Dendritic cell treated with granulocyte-macrophage colony-stimulating factor and Interleukin-4, amounts not matched to agents 40 ng/mL and 50 ng/mL, for 4 days (primary cell): ENCODE data around the gene SP140.

Experiments used
- H3K27ac Mint-ChIP-seq: one replicate; pipeline ENCODE4 v1.8.0; 2022; ENCODE audit warnings: mild to moderate bottlenecking, mixed read lengths
- H3K27me3 Mint-ChIP-seq: one replicate; pipeline ENCODE4 v1.8.0; 2022; ENCODE audit warnings: mild to moderate bottlenecking, mixed read lengths
- H3K36me3 Mint-ChIP-seq: one replicate; pipeline ENCODE4 v1.8.0; 2022; ENCODE audit warnings: low read depth, mixed read lengths
- H3K4me1 Mint-ChIP-seq: one replicate; pipeline ENCODE4 v1.8.0; 2022; ENCODE audit warnings: low read depth, mixed read lengths
- H3K4me3 Mint-ChIP-seq: one replicate; pipeline ENCODE4 v1.8.0; 2022; ENCODE audit warnings: mild to moderate bottlenecking, moderate library complexity, mixed read lengths
- H3K9me3 Mint-ChIP-seq: one replicate; pipeline ENCODE4 v1.8.0; 2022; ENCODE audit warnings: mixed read lengths
- intact Hi-C: fragments of 100-400 bp; cut with micrococcal nuclease; formaldehyde crosslinking; loops from one replicate; pipeline ENCODE4 v1.15.0; 2022

The SP140 gene

DNA sequence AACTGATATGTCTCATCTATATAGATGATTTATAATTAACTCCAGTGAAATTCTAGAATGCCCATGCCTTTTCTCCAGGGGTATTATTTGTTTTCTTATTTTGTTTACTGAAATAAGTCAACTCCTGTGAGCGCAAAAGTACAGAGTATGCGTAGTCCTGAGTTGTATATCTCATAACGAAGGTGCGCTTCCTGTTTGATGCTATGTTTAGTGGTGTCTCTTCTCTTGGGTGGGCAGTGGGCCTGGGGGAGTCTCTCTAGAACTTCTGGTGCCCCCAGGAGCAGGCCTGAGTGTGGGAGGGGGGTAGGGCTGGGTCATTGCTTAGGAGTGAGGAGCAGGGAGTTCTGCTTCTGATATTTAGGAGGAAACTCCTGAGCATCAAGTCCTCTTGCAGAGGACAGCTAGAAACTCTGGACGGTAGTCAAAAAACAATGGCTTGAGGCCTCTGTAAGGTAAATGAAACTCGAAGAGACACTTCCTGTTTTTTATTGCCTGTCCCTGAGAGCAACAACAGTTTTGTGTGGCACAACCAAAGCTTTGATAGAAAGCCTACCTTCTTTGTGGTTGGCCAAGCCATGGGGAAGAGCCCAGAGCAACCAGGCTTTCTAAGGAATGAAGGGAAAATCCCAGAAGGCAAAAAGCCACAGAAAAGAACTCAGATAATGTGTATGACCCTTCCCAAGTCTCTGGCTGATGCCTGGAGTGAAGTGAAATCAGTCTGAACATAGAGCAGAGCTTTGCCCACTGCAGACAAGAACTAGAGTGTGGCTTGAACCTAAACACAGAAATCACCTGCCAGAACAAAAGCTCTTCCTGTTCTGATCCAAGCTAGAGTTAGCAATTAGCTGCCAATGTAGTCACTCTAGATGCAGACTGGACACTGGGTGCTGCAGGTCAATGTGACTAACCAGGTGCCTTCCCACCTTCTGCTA is 92.9 kb downstream of the SP140 start:
- intact Hi-C loops: no loop called here
- Mint-ChIP-seq H3K27ac (peak overlapping the region; percentile 30), H3K9me3 (peaks cover 14% of the 10 kb centered on the region), H3K36me3 (no peaks in the 10 kb centered on the region), H3K4me1 (peaks cover 36% of the 10 kb centered on the region), H3K4me3 (no peak overlapping the region), H3K27me3 (no peaks in the 10 kb centered on the region)

DNA sequence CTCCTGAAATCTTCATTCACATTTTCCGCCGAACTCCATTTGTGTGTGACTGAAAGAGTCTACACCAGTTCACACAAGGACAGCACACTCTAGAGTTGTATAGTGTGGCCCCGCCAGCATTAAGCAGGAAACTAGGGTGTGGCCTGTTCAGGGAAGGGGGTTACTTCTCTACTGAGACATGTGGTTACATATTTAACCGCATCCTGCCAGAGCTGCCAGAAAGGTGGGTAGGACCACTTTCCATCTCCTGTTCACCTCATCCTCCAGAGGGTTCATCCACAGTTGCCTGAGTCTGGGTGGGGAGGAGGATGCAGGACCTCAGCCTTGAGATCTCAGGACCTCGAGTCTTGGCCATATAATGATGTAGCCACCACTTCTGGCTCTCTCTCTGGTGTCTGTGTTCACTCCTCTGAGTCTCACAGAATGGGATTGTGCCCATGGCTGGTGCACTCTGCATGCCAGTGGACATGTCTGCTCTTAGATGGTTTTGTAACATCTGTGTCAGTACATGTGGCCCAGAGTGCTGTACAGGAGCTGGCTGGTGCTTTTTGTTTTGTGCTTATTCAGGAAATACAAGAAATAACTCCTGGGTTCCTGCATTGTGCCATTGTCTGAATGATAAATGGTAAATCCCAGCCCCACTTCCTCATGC is 93.8 kb downstream of the SP140 start:
- peaks cover 39% of the 10 kb centered on the region for H3K4me1 Mint-ChIP-seq
- H3K4me3 Mint-ChIP-seq: no peak overlapping the region
- peaks cover 15% of the 10 kb centered on the region for H3K9me3 Mint-ChIP-seq
- H3K27ac Mint-ChIP-seq: peak overlapping the region; percentile 30
- H3K27me3 Mint-ChIP-seq: no peaks in the 10 kb centered on the region
- no peaks in the 10 kb centered on the region for H3K36me3 Mint-ChIP-seq
- intact Hi-C loops: no loop called here

DNA sequence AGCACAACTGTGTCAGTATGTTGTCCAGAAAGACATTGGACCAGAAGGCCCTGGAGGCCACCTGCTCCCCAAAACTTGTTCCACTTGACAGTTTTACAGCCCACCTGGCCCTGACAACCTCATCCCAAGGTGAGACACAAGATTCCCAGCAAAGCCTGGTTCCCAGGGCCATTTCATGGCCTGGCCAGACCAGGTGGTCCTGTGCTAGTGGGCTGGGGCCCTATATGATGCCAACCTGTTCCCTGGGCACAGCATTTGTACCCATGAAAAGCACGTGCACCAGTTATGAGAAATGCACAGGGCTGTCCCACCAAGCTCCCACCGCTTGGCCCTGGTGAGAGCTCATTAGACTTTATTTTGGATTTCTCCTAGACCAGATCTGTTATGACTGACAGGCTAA is 95.5 kb downstream of the SP140 start:
- no peaks in the 10 kb centered on the region for H3K36me3 Mint-ChIP-seq
- peaks cover 48% of the 10 kb centered on the region for H3K4me1 Mint-ChIP-seq
- no peak overlapping the region for H3K27ac Mint-ChIP-seq
- no peak overlapping the region for H3K4me3 Mint-ChIP-seq
- intact Hi-C loops: loop anchor here (10.0 kb wide), 1 partner anchor 396 kb away; the partner anchor contains the start of genes FBXO36 and TRIP12
- no peaks in the 10 kb centered on the region for H3K27me3 Mint-ChIP-seq
- H3K9me3 Mint-ChIP-seq: peaks cover 15% of the 10 kb centered on the region

DNA sequence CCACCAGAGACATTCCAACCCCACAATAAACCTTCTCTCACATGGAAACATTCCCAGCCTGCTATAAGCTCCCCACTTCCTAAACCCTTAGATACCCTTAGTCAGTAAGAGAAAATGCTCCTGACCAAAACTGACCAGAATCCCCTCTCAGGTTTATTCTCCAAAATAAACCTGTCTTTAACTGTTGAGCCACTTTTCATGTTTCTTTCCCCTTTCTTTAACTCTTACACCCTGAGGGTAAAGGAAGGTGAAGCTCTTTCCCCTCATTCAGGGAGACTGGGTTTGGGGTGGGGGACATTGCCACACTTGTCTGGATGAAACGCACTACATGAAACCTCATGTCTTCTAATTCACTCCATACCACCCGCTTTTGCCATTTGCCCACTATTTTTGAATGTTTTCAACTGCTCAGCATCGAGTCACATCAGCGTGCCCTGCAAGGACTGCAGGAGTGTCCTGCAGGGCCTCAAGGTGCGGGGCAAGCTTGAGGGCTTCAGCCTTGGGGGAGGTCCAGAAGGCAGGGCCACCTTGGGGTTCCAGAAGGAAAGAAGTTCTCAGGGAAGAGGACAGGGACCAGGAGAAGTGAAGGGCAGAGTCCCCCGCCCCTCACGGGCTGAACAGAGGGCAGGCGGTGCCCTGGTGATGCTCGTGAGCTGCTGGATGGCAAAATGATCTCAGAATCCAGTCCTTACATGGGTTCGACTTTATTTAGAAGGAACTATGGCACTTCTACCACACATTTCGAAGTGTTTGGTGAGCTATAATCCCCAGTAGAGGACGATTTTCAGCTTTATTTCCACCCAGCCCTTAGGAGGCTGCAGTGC is 97.2 kb downstream of the SP140 start:
- peaks cover 15% of the 10 kb centered on the region for H3K9me3 Mint-ChIP-seq
- H3K4me3 Mint-ChIP-seq: no peak overlapping the region
- intact Hi-C loops: loop anchor here (10.0 kb wide), 1 partner anchor 398 kb away; the partner anchor contains the start of genes FBXO36 and TRIP12
- peaks cover 7% of the 10 kb centered on the region for H3K36me3 Mint-ChIP-seq
- H3K27me3 Mint-ChIP-seq: no peaks in the 10 kb centered on the region
- peaks cover 58% of the 10 kb centered on the region for H3K4me1 Mint-ChIP-seq
- peak overlapping the region; percentile 31 for H3K27ac Mint-ChIP-seq

DNA sequence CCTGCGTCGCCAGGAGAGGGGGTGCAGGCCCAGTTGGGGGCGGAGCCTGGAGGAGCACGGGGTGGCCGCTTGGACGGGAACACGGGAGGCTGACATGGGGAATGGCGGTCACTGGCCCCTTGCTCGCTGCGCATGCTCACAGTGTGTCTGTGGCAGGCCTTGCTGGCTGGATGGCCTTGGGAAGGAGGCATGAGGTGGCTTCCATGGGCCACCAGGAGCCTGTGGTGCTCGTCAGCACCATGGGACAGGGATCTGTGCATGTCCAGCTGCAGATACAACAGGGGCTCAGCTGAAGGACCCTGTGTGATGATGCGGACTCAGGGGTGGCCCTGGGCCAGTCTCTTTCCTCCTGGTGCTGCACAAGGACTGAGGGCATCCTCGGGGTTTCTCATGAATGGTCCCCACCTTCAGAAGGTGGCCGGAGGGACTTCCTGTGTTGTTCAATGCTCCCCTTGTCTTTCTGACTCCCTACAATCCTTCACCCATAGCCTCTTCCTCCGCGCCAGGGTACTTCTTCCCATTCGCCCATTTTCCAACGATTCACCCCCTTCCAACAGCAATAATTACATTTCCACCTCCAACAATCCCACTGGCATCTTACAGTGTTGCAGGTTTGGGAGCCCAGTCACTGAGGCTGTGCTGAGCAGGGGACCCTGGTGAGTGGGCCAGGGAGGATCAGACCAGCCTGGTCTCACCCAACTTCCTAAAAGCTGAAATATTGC is 98.0 kb downstream of the SP140 start:
- Mint-ChIP-seq H3K27me3 (no peaks in the 10 kb centered on the region), H3K27ac (no peak overlapping the region), H3K4me3 (no peak overlapping the region), H3K9me3 (peaks cover 15% of the 10 kb centered on the region), H3K36me3 (peaks cover 7% of the 10 kb centered on the region), H3K4me1 (peaks cover 51% of the 10 kb centered on the region)
- intact Hi-C loops: loop anchor here (10.0 kb wide), 1 partner anchor 399 kb away; the partner anchor contains the start of genes FBXO36 and TRIP12

DNA sequence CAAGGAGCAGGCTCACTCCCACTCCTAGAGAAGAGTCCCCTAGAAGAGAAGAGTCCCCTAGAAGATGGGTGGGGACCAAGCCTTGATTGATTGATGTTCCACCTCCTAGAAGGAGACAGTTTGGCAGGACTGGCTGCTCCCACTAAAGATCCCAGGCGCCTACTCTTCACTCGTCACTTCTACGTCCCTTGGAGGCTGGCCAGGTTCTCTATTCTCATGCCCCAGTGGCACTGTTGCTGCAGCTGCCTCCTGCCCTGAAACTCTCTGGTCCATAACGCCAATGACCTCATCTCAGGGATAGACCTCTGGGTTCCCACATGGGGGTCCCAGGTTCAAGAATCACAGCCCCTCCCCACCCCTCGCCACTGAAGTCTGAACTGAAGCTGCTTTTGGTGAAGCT is 99.0 kb downstream of the SP140 start:
- H3K9me3 Mint-ChIP-seq: peaks cover 15% of the 10 kb centered on the region
- no peak overlapping the region for H3K27ac Mint-ChIP-seq
- intact Hi-C loops: loop anchor here (10.0 kb wide), 1 partner anchor 400 kb away; the partner anchor contains the start of genes FBXO36 and TRIP12
- peaks cover 51% of the 10 kb centered on the region for H3K4me1 Mint-ChIP-seq
- H3K4me3 Mint-ChIP-seq: no peak overlapping the region
- H3K36me3 Mint-ChIP-seq: peaks cover 15% of the 10 kb centered on the region
- no peaks in the 10 kb centered on the region for H3K27me3 Mint-ChIP-seq

DNA sequence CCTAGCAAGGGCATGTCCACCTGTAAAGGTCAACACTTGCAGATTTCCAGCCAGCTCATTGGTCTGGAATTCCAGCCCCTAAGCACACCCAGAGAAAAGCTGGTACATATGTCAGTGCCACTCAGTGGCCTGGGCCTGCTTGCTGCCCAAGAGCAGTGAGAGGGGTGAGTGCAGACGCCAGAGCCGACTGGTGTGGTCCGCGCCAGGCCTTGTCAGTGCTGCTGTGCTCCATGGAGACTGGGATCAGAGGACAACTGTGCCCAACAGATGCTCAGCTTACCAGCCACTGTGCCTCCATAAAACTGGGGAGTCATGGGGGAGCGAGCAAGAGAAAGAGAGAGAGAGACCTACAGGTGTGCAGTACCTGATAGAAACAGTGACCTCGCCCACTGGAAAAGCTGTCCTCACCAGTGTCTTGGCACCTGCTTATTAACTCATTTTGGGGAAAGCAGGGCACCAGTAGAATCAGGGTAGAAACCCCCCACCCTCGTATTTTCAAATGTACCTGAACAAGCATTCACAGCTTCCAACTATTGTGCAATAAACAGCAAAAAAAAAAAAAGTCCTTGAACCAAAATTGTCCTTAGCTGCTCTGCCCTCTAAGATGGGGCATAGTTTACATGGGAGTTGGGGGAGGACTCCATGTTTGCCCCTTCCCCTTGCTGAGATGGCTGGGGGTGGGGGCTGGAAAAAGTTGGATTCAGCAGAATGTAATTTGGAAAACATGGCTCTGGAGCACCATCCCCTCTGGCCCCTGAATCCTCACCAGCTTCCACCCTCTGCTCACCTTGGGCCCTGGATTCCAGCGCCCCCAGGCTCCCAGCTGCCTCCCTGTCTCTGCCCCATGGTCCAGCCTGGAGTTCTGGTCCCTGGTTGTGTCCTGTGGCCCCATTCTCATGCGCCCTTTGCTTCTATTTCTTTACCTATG is 100.0 kb downstream of the SP140 start:
- Mint-ChIP-seq H3K27me3 (no peaks in the 10 kb centered on the region), H3K27ac (peak overlapping the region; percentile 99), H3K9me3 (peaks cover 15% of the 10 kb centered on the region), H3K4me3 (no peak overlapping the region), H3K36me3 (peaks cover 21% of the 10 kb centered on the region), H3K4me1 (peaks cover 55% of the 10 kb centered on the region)
- intact Hi-C loops: loop anchor here (5.0 to 10.0 kb wide), 2 partner anchors 92 to 401 kb away; partner anchors contain the start of genes FBXO36, SP100 and TRIP12

DNA sequence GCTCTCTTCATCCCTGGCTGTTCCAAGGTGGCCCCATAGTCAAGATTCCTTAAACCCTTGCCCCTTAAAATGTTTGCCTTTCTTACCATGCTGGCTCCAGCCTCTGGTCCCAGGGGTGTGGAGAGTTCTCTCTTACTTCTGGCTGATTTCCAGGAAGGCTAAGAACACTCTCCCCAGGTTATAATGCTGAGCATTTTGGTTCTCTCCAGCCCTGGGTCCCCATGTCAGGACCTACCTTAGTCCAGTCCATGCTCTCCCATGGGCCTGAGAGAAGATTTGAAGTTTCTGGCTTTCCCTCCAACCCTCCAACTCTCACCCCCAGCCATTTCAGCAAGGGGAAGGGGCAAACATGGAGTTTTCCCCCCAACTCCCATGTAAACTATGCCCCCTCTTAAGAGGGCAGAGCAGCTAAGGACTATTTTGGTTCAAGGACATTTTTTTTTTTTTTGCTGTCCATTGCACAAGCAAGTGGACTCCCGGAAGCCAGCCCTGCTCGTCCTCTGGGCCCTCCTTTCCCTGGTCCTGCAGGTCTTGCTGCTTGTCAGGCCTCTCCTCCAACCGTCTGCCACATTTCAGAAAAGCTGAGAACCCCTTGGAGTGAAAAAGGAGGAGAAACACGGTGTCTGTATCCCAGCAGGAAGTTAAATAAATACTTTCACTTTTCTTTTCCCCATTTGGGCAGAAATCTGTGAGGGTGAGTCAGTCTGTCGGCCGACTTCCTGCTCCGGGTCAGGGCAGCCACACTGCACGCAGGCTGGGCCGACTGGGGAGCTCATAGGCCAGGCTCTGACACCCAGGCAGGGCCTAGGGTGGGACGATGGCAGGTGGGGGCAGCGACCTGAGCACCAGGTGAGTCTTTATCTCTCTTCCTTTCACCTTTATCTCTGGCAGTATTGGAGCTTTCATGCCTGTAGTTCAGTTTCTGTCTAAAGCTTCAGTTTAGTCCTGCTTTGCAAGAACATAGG is 101.2 kb downstream of the SP140 start, which contains the start of gene SP140L:
TSS of gene SP140L (plus strand) at position 741 of the 965 bp plus-strand sequence. CDS start at position 818, 77 bp downstream.
- H3K4me1 Mint-ChIP-seq: peaks cover 62% of the 10 kb centered on the region
- H3K27me3 Mint-ChIP-seq: no peaks in the 10 kb centered on the region
- intact Hi-C loops: loop anchor here (1.0 to 10.0 kb wide), 3 partner anchors 91 to 402 kb away; partner anchors contain the start of genes FBXO36, SP100 and TRIP12
- peaks cover 23% of the 10 kb centered on the region for H3K36me3 Mint-ChIP-seq
- peak within 1 kb of the TSS; percentile 79 for H3K4me3 Mint-ChIP-seq
- peak within 1 kb of the TSS; percentile 99 for H3K27ac Mint-ChIP-seq
- peaks cover 15% of the 10 kb centered on the region for H3K9me3 Mint-ChIP-seq

DNA sequence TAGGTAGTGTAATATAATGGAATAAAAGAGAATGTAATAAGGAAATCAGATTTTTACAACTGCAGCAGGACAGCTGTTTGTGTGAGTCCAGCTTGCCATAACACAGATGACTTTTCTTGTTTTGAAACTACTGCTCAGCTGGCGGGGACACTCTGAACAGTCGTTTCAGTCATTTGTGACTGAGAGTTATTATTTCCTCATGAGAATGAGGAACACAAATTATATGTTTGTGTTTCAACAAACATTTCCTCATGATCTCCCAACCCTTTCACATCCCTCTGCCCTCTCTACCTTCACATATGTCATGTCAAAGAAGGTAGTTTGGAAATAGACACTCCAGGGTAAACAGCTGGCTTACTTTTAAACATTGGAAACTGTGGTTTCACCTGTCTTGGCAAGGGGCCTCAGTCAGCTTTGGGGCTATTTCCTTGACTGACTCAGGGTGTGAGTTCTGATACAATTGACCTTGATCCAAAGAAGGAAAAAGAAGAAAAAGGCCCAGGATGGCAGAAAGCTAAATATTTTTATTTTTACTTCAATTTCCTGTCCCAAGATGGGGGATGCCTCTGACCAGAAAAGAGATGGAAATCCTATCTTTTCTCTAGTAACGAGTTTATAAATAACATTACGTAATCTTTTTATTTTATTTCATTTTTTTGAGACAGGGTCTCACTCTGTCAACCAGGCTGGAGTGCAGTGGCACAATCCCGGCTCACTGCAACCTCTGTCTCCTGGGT is 102.0 kb downstream of the SP140 start:
- peak overlapping the region; percentile 79 for H3K4me3 Mint-ChIP-seq
- peak overlapping the region; percentile 99 for H3K27ac Mint-ChIP-seq
- peaks cover 10% of the 10 kb centered on the region for H3K9me3 Mint-ChIP-seq
- intact Hi-C loops: loop anchor here (1.0 to 10.0 kb wide), 3 partner anchors 90 to 403 kb away; partner anchors contain the start of genes FBXO36, SP100 and TRIP12
- H3K36me3 Mint-ChIP-seq: peaks cover 32% of the 10 kb centered on the region
- H3K27me3 Mint-ChIP-seq: no peaks in the 10 kb centered on the region
- H3K4me1 Mint-ChIP-seq: peaks cover 70% of the 10 kb centered on the region

DNA sequence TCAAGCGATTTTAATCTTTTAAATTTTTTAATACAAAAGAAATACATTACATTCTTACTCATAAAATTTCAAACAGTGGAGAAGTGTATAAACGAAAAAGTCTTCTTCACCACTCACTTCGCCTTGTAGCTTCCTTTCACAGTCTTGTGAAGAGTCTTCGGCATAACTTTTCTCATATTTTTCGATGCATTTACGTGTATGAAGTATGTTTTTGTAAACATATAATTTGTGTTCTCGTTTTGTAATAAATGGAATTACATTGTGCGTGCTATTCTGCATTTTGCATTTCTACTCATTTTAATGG is 102.6 kb downstream of the SP140 start:
- no peak overlapping the region for H3K27ac Mint-ChIP-seq
- no peak overlapping the region for H3K4me3 Mint-ChIP-seq
- H3K9me3 Mint-ChIP-seq: peaks cover 4% of the 10 kb centered on the region
- intact Hi-C loops: loop anchor here (5.0 to 10.0 kb wide), 2 partner anchors 89 to 403 kb away; partner anchors contain the start of genes FBXO36, SP100 and TRIP12
- peaks cover 73% of the 10 kb centered on the region for H3K4me1 Mint-ChIP-seq
- no peaks in the 10 kb centered on the region for H3K27me3 Mint-ChIP-seq
- peaks cover 37% of the 10 kb centered on the region for H3K36me3 Mint-ChIP-seq
